Measurements from ENCODE around the gene METTL6. TPM values are rescaled to one million over a fixed set of nuclear protein-coding genes. Genes with fewer than 3 reads are reported as not detected.
"Not testable (repeated sequence)": the region's sequence is repeated elsewhere in the genome, so short reads cannot be mapped to it uniquely, and the experiment has no call there.

Gene METTL6
- total RNA-seq, 2 experiments from 2014 or later, result 13.0 to 19.5 TPM

- peaks cover 41% of the 10 kb centered on the region for H3K4me1 Mint-ChIP-seq
- ATAC-seq (peak; percentile 67), DNase-seq (peak; percentile 50)
- intact Hi-C loops (cut with DNase I, micrococcal nuclease), result loop anchor here (1.0 to 5.0 kb wide), 4 partner anchors 109 to 369 kb away; partner anchors contain the start of genes ANKRD28 (in 1 of the 2), BTD (in 1 of the 2) and HACL1 (in 1 of the 2)
- peaks cover 35% of the 10 kb centered on the region for H3K36me3 Mint-ChIP-seq (ENCODE audit: low read depth)
- no peaks in the 10 kb centered on the region for H3K9me3 Mint-ChIP-seq (ENCODE audit: low read depth)
- ChIA-PET POLR2A (interaction anchor here (0.6 to 1.0 kb wide), 2 partner anchors 15 to 433 kb away, joined by 4 to 5 read pairs; no protein-coding TSS in a partner anchor), CTCF (interaction anchor here (0.6 to 1.0 kb wide), 3 partner anchors 67 to 519 kb away, joined by 3 read pairs; no protein-coding TSS in a partner anchor)
- H3K27me3 Mint-ChIP-seq, result no peaks in the 10 kb centered on the region
- H3K27ac Mint-ChIP-seq, result peak overlapping the region; percentile 97
- peak overlapping the region; percentile 90 for H3K4me3 Mint-ChIP-seq
These were observed 1.2 kb upstream of the METTL6 start for GRCh38 chr3:15428539-15428938.

- Mint-ChIP-seq H3K4me1 (peaks cover 41% of the 10 kb centered on the region), H3K27ac (peak overlapping the region; percentile 97), H3K9me3 (ENCODE audit: low read depth) (no peaks in the 10 kb centered on the region), H3K4me3 (peak overlapping the region; percentile 90), H3K27me3 (no peaks in the 10 kb centered on the region), H3K36me3 (ENCODE audit: low read depth) (peaks cover 33% of the 10 kb centered on the region)
- DNase-seq, result no peak
- intact Hi-C loops (cut with DNase I, micrococcal nuclease), result loop anchor here (1.0 to 5.0 kb wide), 13 partner anchors 50 to 777 kb away; partner anchors contain the start of genes BTD (in 2 of the 2), CAPN7 (in 2 of the 2), HACL1 (in 2 of the 2) and ANKRD28 (in 1 of the 2)
- ChIA-PET CTCF (no interaction called here), POLR2A (no interaction called here)
- no peak for ATAC-seq
These were observed 637 bp upstream of the METTL6 start for GRCh38 chr3:15427981-15428380.

- peaks cover 45% of the 10 kb centered on the region for H3K4me1 Mint-ChIP-seq
- no peaks in the 10 kb centered on the region for H3K9me3 Mint-ChIP-seq (ENCODE audit: low read depth)
- intact Hi-C loops (cut with DNase I, micrococcal nuclease), result loop anchor here (1.0 to 5.0 kb wide), 12 partner anchors 48 to 775 kb away; partner anchors contain the start of genes CAPN7 (in 2 of the 2), ANKRD28 (in 1 of the 2), BTD (in 1 of the 2) and CCDC174 (in 1 of the 2)
- POLR2A ChIA-PET, result no interaction called here
- no peaks in the 10 kb centered on the region for H3K27me3 Mint-ChIP-seq
- ATAC-seq (no peak), DNase-seq (no peak)
- peak overlapping the region; percentile 90 for H3K4me3 Mint-ChIP-seq
- H3K36me3 Mint-ChIP-seq (ENCODE audit: low read depth), result peaks cover 32% of the 10 kb centered on the region
- H3K27ac Mint-ChIP-seq, result peak overlapping the region; percentile 97
- CTCF ChIA-PET, result interaction anchor here (0.6 to 1.1 kb wide), 3 partner anchors 28 to 134 kb away, joined by 3 to 4 read pairs (median 3); no protein-coding TSS in a partner anchor
These were observed 695 bp downstream of the METTL6 start for GRCh38 chr3:15426579-15427118.

GRCh38 chr3:15420871-15421270, 6.5 kb downstream of the METTL6 start:
- Mint-ChIP-seq H3K4me1 (peaks cover 17% of the 10 kb centered on the region), H3K27me3 (no peaks in the 10 kb centered on the region), H3K36me3 (ENCODE audit: low read depth) (peaks cover 20% of the 10 kb centered on the region), H3K4me3 (no peak overlapping the region), H3K9me3 (ENCODE audit: low read depth) (no peaks in the 10 kb centered on the region), H3K27ac (no peak overlapping the region)
- DNase-seq (no peak), ATAC-seq (no peak)
- intact Hi-C loops (cut with DNase I, micrococcal nuclease), result no loop called here
- CTCF ChIA-PET, result interaction anchor here (0.6 to 2.0 kb wide), 2 partner anchors 14 to 155 kb away, joined by 3 to 6 read pairs; no protein-coding TSS in a partner anchor
- POLR2A ChIA-PET, result no interaction called here

- H3K27me3 Mint-ChIP-seq; POLR2A ChIA-PET; intact Hi-C loops (cut with DNase I, micrococcal nuclease); H3K4me1 Mint-ChIP-seq; H3K9me3 Mint-ChIP-seq (ENCODE audit: low read depth); H3K27ac Mint-ChIP-seq; ATAC-seq; H3K4me3 Mint-ChIP-seq; DNase-seq: not testable (repeated sequence)
- CTCF ChIA-PET, result interaction anchor here (0.8 kb wide), 1 partner anchor 303 kb away, joined by 3 read pairs; no protein-coding TSS in a partner anchor
- peaks cover 38% of the 10 kb centered on the region for H3K36me3 Mint-ChIP-seq (ENCODE audit: low read depth)
These were observed 16.4 kb downstream of the METTL6 start for GRCh38 chr3:15410966-15411365.

GRCh38 chr3:15409774-15410173, 17.6 kb downstream of the METTL6 start:
- no peak for ATAC-seq

GRCh38 chr3:15409239-15409638, 18.1 kb downstream of the METTL6 start:
- DNase-seq (no peak), ATAC-seq (no peak)
- Mint-ChIP-seq H3K27me3 (no peaks in the 10 kb centered on the region), H3K4me1 (no peaks in the 10 kb centered on the region), H3K27ac (no peak overlapping the region), H3K9me3 (ENCODE audit: low read depth) (no peaks in the 10 kb centered on the region), H3K36me3 (ENCODE audit: low read depth) (peaks cover 24% of the 10 kb centered on the region), H3K4me3 (no peak overlapping the region)
- CTCF ChIA-PET, result interaction anchor here (0.7 kb wide), 1 partner anchor 81 kb away, joined by 3 read pairs; no protein-coding TSS in a partner anchor
- POLR2A ChIA-PET, result no interaction called here
- intact Hi-C loops (cut with DNase I, micrococcal nuclease), result loop anchor here in 1 of 2 experiments (5.0 kb wide), 1 partner anchor 302 kb away; no protein-coding TSS in a partner anchor

More at GRCh38 chr3:15409774-15410173, 17.6 kb downstream of the METTL6 start:
- no peaks in the 10 kb centered on the region for H3K9me3 Mint-ChIP-seq (ENCODE audit: low read depth)
- intact Hi-C loops (cut with DNase I, micrococcal nuclease), result loop anchor here in 1 of 2 experiments (5.0 kb wide), 1 partner anchor 302 kb away; no protein-coding TSS in a partner anchor
- H3K4me3 Mint-ChIP-seq, result no peak overlapping the region
- no peaks in the 10 kb centered on the region for H3K27me3 Mint-ChIP-seq
- POLR2A ChIA-PET, result no interaction called here
- DNase-seq, result no peak
- CTCF ChIA-PET, result no interaction called here
- no peaks in the 10 kb centered on the region for H3K4me1 Mint-ChIP-seq
- H3K36me3 Mint-ChIP-seq (ENCODE audit: low read depth), result peaks cover 27% of the 10 kb centered on the region
- H3K27ac Mint-ChIP-seq, result no peak overlapping the region

- ATAC-seq (peak; percentile 72), DNase-seq (no peak)
- Mint-ChIP-seq H3K27me3 (no peaks in the 10 kb centered on the region), H3K36me3 (ENCODE audit: low read depth) (peaks cover 5% of the 10 kb centered on the region), H3K4me1 (no peaks in the 10 kb centered on the region), H3K27ac (no peak overlapping the region), H3K4me3 (no peak overlapping the region), H3K9me3 (ENCODE audit: low read depth) (no peaks in the 10 kb centered on the region)
- POLR2A ChIA-PET, result interaction anchor here (1.0 kb wide), 1 partner anchor 138 kb away, joined by 3 read pairs; no protein-coding TSS in a partner anchor
- CTCF ChIA-PET, result interaction anchor here (0.6 to 5.6 kb wide), 34 partner anchors 8 to 297 kb away, joined by 3 to 120 read pairs (median 4); partner anchors contain the start of gene CAPN7
- intact Hi-C loops (cut with DNase I, micrococcal nuclease), result loop anchor here (1.0 to 5.0 kb wide), 7 partner anchors 137 to 298 kb away; no protein-coding TSS in a partner anchor
These were observed 21.8 kb downstream of the METTL6 start for GRCh38 chr3:15405448-15406050.

GRCh38 chr3:15404767-15405166, 22.6 kb downstream of the METTL6 start:
- ATAC-seq (no peak), DNase-seq (no peak)
- peaks cover 8% of the 10 kb centered on the region for H3K4me1 Mint-ChIP-seq
- no peaks in the 10 kb centered on the region for H3K27me3 Mint-ChIP-seq
- POLR2A ChIA-PET, result interaction anchor here (1.0 kb wide), 1 partner anchor 137 kb away, joined by 3 read pairs; no protein-coding TSS in a partner anchor
- no peak overlapping the region for H3K27ac Mint-ChIP-seq
- no peak overlapping the region for H3K4me3 Mint-ChIP-seq
- intact Hi-C loops (cut with DNase I, micrococcal nuclease), result loop anchor here (1.0 to 5.0 kb wide), 7 partner anchors 136 to 297 kb away; no protein-coding TSS in a partner anchor
- H3K9me3 Mint-ChIP-seq (ENCODE audit: low read depth), result no peaks in the 10 kb centered on the region
- CTCF ChIA-PET, result interaction anchor here (0.6 to 5.6 kb wide), 32 partner anchors 9 to 296 kb away, joined by 3 to 120 read pairs (median 4); partner anchors contain the start of gene CAPN7
- no peaks in the 10 kb centered on the region for H3K36me3 Mint-ChIP-seq (ENCODE audit: low read depth)

GRCh38 chr3:15403965-15404364, 23.4 kb downstream of the METTL6 start:
- H3K27ac Mint-ChIP-seq, result no peak overlapping the region
- intact Hi-C loops (cut with DNase I, micrococcal nuclease), result loop anchor here (2.0 kb wide), 2 partner anchors 135 to 201 kb away; no protein-coding TSS in a partner anchor
- H3K9me3 Mint-ChIP-seq (ENCODE audit: low read depth), result no peaks in the 10 kb centered on the region
- H3K36me3 Mint-ChIP-seq (ENCODE audit: low read depth), result no peaks in the 10 kb centered on the region
- ATAC-seq (no peak), DNase-seq (no peak)
- ChIA-PET POLR2A (no interaction called here), CTCF (interaction anchor here (0.7 to 5.6 kb wide), 9 partner anchors 19 to 284 kb away, joined by 3 to 120 read pairs (median 10); no protein-coding TSS in a partner anchor)
- no peaks in the 10 kb centered on the region for H3K27me3 Mint-ChIP-seq
- H3K4me1 Mint-ChIP-seq, result peaks cover 14% of the 10 kb centered on the region
- H3K4me3 Mint-ChIP-seq, result no peak overlapping the region

- no peak for ATAC-seq
- H3K4me3 Mint-ChIP-seq, result no peak overlapping the region
- H3K36me3 Mint-ChIP-seq (ENCODE audit: low read depth), result no peaks in the 10 kb centered on the region
- H3K27me3 Mint-ChIP-seq, result no peaks in the 10 kb centered on the region
- no peaks in the 10 kb centered on the region for H3K9me3 Mint-ChIP-seq (ENCODE audit: low read depth)
- H3K4me1 Mint-ChIP-seq, result peaks cover 14% of the 10 kb centered on the region
- no peak overlapping the region for H3K27ac Mint-ChIP-seq
- intact Hi-C loops (cut with DNase I, micrococcal nuclease), result no loop called here
- CTCF ChIA-PET, result interaction anchor here (0.7 to 5.6 kb wide), 6 partner anchors 18 to 203 kb away, joined by 3 to 120 read pairs (median 8); no protein-coding TSS in a partner anchor
- POLR2A ChIA-PET, result no interaction called here
- no peak for DNase-seq
These were observed 23.8 kb downstream of the METTL6 start for GRCh38 chr3:15403495-15403894.
